Fibroblast of the aortic adventitia (primary cell): ENCODE data around the gene ADCY9. TPM values are rescaled to one million over a fixed set of nuclear protein-coding genes. Genes with fewer than 3 reads are reported as not detected.

Experiments used
- DNase-seq: peaks from one replicate; pipeline ENCODE4 v3.0.0-alpha.2; 2010; ENCODE audit warnings: low read depth
- H3K4me3 ChIP-seq: 2 replicates; pipeline ENCODE4 v1.5.1; 2011; ENCODE audit warnings: low read depth, mild to moderate bottlenecking, control low read depth, low read length, moderate library complexity
- CTCF ChIP-seq: IDR thresholded peaks from 2 replicates; pipeline ENCODE4 v1.5.1; 2011; ENCODE audit warnings: mild to moderate bottlenecking, low read length, control low read depth, inconsistent platforms; ENCODE audit not compliant: insufficient read depth
- total RNA-seq: library from RNA; depleted of rRNA; stranded (reverse); fragments of >200 nt; gene quantifications from 2 replicates; pipeline ENCODE4 v1.2.3, GENCODE V29; 2012; ENCODE audit warnings: low replicate concordance

The ADCY9 gene
- total RNA-seq, 1 donor = 23.6 TPM

- DNase-seq = no peak
- no peak for TF ChIP-seq CTCF
- H3K4me3 ChIP-seq = no peak overlapping the region
Measured at GRCh38 chr16:4034963-4035362, 81.3 kb downstream of the ADCY9 start.

- DNase-seq = no peak
- no peak for TF ChIP-seq CTCF
- no peak overlapping the region for H3K4me3 ChIP-seq
Measured at GRCh38 chr16:4033951-4034350, 82.3 kb downstream of the ADCY9 start.

- peak; percentile 64 for DNase-seq
- no peak for TF ChIP-seq CTCF
- peak overlapping the region; percentile 9 for H3K4me3 ChIP-seq
Measured at GRCh38 chr16:4032768-4033167, 83.5 kb downstream of the ADCY9 start.

- TF ChIP-seq CTCF = no peak
- DNase-seq = no peak
- no peak overlapping the region for H3K4me3 ChIP-seq
Measured at GRCh38 chr16:4028144-4028543, 88.1 kb downstream of the ADCY9 start.

- DNase-seq = no peak
- TF ChIP-seq CTCF = no peak
Measured at GRCh38 chr16:4026854-4027253, 89.4 kb downstream of the ADCY9 start.

GRCh38 chr16:4025428-4025827 lies 90.8 kb downstream of the ADCY9 start:
- TF ChIP-seq CTCF = no peak
- DNase-seq = no peak
- H3K4me3 ChIP-seq = no peak overlapping the region

More at GRCh38 chr16:4026854-4027253, 89.4 kb downstream of the ADCY9 start:
- no peak overlapping the region for H3K4me3 ChIP-seq

GRCh38 chr16:4021916-4022315 lies 94.3 kb downstream of the ADCY9 start:
- TF ChIP-seq CTCF = no peak
- no peak overlapping the region for H3K4me3 ChIP-seq
- no peak for DNase-seq
